GM12801 (cell line): ENCODE measurements around the gene HES6.

ENCODE experiments used
- TF ChIP-seq, protein P1 (sequence below): IDR thresholded peaks from one replicate; pipeline ENCODE4 v1.5.1; 2011; ENCODE audit warnings: control low read depth; ENCODE audit not compliant: insufficient read length; ENCODE audit errors: extremely low read depth

HES6 gene

DNA sequence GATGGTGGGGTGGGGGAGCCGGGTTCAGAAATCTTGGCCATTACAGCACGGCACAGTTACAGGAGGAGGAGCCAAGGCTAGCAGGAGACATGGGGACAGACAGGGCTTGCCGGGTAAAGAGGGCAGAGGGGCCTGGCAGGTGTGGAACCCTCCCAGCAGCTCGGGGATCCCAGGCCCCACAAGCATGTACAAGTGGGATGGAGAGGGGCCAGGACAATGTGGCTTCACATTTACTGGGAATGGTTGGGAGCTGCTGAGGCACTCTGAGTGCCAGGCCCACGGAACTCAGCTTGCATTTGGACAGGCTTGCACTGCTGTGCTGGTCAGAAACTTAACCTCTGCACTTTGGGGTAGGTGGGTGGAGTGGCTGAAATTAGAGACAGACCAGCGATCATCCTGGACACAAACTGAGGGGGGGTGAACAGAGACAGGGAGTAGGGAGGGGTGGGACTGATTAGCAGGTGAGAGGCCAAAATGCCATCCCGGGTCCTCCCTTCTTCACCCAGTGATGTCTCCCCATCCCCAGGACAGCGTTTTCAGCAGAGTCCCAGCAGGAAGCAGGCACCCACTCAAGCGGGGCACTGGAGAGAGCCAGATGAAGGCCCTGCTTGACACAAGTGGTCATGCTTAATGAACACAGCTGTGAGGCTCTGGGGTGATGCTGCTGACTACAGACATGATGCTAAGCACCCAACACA, 38.9 kb upstream of the HES6 start:
- TF ChIP-seq, protein P1, sequence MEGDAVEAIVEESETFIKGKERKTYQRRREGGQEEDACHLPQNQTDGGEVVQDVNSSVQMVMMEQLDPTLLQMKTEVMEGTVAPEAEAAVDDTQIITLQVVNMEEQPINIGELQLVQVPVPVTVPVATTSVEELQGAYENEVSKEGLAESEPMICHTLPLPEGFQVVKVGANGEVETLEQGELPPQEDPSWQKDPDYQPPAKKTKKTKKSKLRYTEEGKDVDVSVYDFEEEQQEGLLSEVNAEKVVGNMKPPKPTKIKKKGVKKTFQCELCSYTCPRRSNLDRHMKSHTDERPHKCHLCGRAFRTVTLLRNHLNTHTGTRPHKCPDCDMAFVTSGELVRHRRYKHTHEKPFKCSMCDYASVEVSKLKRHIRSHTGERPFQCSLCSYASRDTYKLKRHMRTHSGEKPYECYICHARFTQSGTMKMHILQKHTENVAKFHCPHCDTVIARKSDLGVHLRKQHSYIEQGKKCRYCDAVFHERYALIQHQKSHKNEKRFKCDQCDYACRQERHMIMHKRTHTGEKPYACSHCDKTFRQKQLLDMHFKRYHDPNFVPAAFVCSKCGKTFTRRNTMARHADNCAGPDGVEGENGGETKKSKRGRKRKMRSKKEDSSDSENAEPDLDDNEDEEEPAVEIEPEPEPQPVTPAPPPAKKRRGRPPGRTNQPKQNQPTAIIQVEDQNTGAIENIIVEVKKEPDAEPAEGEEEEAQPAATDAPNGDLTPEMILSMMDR: no peak

DNA sequence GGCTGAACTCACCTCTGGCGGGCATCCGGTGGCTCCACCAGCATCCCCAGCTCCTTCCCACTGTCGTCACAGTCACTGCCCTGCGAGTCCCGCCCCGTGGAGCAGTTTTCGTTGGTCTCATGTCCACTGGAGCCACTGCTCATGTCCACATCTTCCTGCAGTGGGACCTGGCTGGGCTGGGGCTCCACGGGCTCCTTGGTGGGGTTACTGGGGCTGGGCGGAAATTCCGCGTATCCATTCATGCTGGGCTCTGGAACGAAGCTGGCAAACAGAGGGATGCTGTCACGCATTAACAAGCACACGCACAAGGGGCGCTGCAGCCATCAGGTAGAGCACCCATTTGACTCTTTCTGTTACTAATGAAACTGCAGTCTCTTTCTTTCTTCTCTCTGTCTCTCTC, 37.9 kb upstream of the HES6 start:
- TF ChIP-seq, protein P1: no peak

DNA sequence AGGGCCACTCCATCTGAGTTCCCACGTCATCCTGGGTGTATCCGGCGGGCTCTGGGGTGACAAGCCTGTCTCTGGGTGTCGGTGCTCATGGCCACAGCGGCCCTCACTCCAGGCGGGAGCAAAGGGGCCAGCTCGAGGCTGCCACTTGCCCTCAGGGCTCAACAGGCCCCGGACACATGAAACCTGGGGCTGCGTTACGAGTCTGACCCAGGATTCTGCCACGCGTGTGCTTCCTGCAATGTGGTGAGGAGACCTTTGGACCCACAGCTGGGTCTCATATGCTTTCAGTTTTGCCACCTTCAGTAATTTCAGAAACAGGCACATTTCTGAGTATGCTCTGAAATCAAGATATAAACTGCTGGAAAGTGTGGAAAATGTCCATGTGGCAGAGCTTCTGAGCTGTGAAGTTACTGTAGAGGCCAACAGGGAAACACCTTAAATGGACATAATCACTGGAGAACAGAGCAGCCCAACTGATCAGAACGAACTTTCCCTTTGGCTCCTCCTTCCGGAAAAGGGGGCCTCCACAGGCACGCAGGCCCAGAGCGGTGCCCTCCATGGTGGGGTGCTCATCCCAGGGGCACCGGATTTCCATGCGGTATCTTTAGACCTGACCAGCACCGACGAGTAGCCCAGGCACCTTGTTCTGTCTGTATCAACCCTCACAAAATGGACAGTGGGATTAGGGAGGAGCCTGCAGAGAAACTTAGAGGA, 34.5 kb upstream of the HES6 start:
- TF ChIP-seq, protein P1: no peak

GRCh38 chr2:238272156-238272555, 32.3 kb upstream of the HES6 start:
- TF ChIP-seq, protein P1: no peak

GRCh38 chr2:238271061-238271554, 31.3 kb upstream of the HES6 start:
- TF ChIP-seq, protein P1: no peak

DNA sequence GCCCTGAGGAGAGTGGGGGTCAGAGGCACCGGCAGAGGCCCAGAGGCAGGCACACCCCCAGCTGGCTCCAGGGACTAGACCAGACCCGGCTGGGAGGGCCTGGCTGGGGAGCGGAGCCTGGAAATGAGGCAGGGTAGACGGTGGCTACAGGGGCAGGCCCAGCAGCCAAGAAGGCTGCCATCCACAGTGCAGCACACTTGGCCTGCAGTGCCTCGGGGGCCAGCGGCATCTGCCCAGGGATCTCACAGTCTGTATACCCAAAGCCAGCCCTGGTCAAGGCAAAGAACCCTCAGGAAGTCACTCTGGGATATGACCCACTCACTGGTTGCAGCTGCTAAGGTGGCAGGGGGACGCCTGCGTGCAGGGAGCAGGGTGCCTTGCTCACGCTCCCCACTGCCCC, 30.8 kb upstream of the HES6 start:
- TF ChIP-seq, protein P1: no peak

GRCh38 chr2:238269741-238270140, 29.9 kb upstream of the HES6 start:
- TF ChIP-seq, protein P1: no peak
